ENCODE measurements around the gene PSG1.
"Not testable (repeated sequence)": the region's sequence is repeated elsewhere in the genome, so short reads cannot be mapped to it uniquely, and the experiment has no call there.

Gene PSG1

DNA sequence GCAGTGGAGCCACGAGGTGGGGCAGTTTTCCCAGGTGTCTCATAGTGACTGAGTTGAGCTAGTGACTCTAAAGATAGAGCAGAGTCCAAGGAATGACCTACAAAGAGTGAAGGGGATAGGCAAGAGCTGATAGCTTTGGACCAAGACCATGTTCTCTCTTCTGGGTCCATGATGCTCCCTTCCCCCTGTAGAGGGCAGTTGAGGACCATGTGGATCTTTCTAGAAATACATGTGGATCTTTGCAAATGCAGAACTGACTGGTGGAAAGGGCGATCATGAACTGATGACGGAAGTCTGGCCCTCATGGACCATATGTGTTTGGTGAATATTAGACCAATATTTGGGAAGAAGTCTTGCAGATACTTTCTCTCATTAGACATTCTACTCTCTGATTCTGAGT, 6.9 kb downstream of the PSG1 start:
- CTCF ChIA-PET = no interaction called here
- POLR2A ChIA-PET = no interaction called here
- no peak for DNase-seq (ENCODE audit: extremely low spot score)
- TF ChIP-seq, protein P1, sequence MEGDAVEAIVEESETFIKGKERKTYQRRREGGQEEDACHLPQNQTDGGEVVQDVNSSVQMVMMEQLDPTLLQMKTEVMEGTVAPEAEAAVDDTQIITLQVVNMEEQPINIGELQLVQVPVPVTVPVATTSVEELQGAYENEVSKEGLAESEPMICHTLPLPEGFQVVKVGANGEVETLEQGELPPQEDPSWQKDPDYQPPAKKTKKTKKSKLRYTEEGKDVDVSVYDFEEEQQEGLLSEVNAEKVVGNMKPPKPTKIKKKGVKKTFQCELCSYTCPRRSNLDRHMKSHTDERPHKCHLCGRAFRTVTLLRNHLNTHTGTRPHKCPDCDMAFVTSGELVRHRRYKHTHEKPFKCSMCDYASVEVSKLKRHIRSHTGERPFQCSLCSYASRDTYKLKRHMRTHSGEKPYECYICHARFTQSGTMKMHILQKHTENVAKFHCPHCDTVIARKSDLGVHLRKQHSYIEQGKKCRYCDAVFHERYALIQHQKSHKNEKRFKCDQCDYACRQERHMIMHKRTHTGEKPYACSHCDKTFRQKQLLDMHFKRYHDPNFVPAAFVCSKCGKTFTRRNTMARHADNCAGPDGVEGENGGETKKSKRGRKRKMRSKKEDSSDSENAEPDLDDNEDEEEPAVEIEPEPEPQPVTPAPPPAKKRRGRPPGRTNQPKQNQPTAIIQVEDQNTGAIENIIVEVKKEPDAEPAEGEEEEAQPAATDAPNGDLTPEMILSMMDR (IDR thresholded peaks at IDR 0.05; ENCODE audit: control extremely low read depth, extremely low read depth, low read depth, missing control alignments) = no peak

DNA sequence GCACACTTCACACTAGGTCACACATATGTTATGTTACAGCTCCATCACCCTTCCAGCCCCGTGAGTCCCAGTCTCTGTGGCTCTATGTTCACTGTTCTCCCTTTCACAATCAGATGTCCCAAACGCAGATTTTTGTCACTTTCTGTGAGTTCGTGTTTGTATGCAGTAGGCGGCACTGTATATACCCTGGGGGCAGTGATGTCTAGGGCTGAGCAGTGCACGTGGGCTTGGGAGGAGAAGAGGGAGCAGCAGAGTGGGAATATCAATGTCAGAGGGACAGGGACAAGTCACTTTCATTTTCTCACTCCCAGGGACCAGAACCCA, 22.0 kb downstream of the PSG1 start:
- ChIA-PET CTCF (no interaction called here), POLR2A (no interaction called here)
- no peak for DNase-seq (ENCODE audit: extremely low spot score)
- TF ChIP-seq, protein P1 (IDR thresholded peaks at IDR 0.05; ENCODE audit: control extremely low read depth, extremely low read depth, low read depth, missing control alignments) = no peak

DNA sequence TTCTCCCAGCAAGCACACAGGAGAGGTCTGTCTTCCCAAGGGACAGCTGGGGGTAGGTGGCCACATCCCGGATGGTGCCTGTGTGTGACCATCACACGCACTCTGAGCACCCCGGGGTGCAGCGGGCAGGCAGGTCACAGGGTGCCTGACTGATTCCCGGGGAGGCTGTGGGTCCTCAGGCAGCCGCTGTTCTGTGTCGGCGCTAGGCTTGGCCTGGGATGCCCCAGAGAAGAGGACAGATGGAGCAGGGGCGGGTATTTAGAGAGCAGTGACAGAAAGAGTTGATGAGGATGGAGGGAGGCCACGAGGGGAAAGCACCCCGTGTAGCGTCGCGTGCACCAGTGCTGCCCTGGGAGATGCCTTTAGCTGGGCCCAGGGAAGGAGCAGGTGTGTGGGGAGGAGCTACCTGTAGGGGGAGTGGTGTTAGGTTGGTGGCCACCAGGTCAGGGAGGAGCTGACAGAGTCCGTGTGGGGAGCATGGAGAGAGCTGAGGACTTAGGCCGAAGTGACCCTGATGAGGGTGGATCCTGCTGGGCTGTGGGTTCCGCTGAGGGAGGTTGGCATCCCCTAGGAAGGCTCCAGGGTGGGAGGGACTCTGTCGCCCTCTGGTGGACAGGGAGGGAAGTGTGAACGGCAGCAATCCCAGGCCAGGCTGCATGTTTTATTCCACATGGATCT, 22.5 kb downstream of the PSG1 start:
- CTCF ChIA-PET; POLR2A ChIA-PET; DNase-seq (ENCODE audit: extremely low spot score): not testable (repeated sequence)
- TF ChIP-seq, protein P1 (IDR thresholded peaks at IDR 0.05; ENCODE audit: control extremely low read depth, extremely low read depth, low read depth, missing control alignments) = peak; percentile 31

DNA sequence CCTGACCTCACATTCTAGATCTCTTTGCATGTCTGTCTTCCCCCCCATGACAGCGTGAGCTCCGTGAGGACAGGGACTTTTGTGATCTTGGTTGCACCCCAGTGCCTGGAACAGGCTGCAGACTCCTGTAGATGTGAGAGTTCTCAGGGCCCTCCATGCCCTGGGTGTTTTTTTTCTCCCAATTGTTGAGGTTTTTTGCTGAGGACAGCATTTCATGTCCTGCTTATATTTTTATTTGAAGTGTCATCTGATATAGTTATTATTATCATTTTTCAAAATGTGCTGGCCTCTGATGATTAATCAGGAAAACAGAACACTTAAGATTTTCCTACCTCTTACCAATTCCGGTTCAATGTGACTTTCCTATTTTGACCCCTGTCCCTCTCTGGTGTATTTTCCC, 24.8 kb downstream of the PSG1 start:
- CTCF ChIA-PET; DNase-seq (ENCODE audit: extremely low spot score); POLR2A ChIA-PET: not testable (repeated sequence)

DNA sequence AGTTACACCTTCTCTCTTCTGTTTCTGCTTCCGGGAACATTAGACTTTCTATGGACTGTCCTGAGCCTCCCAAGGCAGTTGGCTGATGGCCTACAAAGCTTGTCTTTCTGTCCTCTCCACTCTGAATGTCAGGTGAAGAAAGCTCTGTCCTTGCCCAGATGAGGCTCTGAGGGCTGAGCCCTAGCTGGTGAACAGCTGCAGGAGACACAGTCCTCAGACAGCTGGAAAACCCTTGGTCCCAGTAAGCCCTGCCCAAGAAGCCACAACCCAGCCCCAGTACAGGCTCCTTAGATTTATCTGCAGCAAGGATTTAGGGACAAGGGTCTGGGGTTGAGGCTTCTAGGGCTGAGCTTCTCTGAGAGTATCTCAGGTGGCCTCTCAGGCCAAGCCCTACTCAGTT, 26.3 kb downstream of the PSG1 start:
- POLR2A ChIA-PET; DNase-seq (ENCODE audit: extremely low spot score): not testable (repeated sequence)
- CTCF ChIA-PET = interaction anchor here (1.0 to 1.3 kb wide), 2 partner anchors 8 to 32 kb away, joined by 3 read pairs; no protein-coding TSS in a partner anchor

DNA sequence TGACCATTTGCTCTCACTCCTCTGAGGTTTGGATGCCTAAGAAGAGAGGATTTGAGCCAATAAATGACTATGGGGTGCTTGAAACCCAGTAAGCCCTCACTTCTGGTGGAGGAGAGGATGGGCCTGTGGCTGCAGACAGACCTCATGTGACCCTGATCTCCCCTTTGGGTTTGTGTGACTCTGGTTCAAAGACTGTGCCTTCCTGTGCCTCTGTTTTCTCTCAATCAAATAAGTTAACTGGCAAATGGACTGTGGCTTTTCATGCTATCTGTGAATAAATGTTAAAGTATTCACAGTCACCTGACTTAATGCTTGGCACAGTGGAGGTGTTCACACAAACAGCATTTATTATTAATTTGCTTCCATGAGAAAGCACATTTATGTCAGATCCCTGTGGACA, 26.7 kb downstream of the PSG1 start:
- CTCF ChIA-PET = interaction anchor here (1.0 to 1.3 kb wide), 2 partner anchors 8 to 33 kb away, joined by 3 read pairs; no protein-coding TSS in a partner anchor

DNA sequence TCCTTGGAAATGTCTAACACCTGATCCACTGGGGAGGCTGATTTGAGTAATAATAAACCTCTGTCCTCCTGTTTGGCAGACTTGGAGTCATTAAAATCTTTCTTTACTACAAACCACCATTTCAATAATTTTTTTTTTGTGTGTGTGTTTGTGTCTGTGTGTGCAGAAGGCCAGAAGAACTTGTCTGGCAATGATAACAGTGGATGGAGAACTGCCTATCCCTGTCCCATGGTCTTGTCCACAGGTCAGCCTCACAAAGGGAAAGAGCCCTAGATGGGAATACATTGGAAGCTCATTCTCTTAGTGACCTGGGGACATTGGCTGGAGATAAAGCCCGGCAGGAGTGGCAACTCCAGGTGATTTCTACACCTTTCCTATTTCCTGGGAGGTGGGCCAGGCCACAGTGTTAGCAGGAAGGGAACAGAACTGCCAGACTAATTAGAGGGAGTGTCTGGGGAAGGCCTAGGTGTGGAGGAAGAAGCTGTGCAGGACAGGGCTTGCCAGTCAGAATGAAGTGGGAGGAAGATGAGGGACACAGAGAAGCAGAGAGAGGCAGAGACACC, 27.7 kb downstream of the PSG1 start:
- POLR2A ChIA-PET; DNase-seq (ENCODE audit: extremely low spot score): not testable (repeated sequence)
- CTCF ChIA-PET = interaction anchor here (1.3 kb wide), 1 partner anchor 34 kb away, joined by 3 read pairs; no protein-coding TSS in a partner anchor

More for the DNA sequence above, 26.7 kb downstream of the PSG1 start:
- DNase-seq (ENCODE audit: extremely low spot score); POLR2A ChIA-PET: not testable (repeated sequence)

DNA sequence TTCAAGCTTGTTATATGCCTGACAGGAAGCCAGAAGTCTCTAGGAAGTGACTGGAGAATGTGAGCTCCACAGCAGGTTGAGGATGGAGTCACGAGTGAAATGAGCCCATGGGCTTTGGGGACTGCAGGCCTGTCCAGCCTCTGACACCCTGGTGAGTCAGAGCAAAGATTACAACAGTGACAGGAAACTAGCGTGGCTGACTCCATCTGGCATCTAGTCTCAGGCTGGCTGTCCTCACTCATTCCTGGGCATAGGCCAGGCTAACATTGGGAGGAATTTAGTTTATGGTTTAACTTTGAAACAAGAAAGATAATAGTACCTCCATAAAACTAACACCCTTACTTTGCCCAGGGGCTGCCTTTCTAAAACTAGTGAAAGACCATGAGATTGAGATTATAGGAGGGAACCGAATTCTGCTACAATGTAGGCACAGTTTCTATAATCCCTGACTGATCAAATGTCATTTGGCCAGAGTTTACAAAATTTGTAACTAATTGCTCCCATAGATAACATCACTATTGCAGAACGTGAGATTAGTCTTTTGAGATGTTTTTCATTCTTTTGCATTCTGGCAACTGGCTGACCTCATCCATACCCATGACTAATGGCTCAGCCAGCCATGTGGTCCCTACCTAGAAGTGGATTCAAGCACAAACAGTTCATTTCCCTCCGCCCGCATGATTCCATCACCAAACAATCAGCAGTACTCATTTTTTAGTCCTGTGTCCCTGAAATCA, 28.4 kb downstream of the PSG1 start:
- TF ChIP-seq, protein P1 (IDR thresholded peaks at IDR 0.05; ENCODE audit: control extremely low read depth, extremely low read depth, low read depth, missing control alignments) = no peak
- no peak for DNase-seq (ENCODE audit: extremely low spot score)
- CTCF ChIA-PET = no interaction called here
- POLR2A ChIA-PET = no interaction called here
